Dermis lymphatic vessel endothelial cell (primary cell): ENCODE results near the gene CD74. TPM values are rescaled to one million over a fixed set of nuclear protein-coding genes. Genes with fewer than 3 reads are reported as not detected.

ENCODE experiments used
- total RNA-seq: library from RNA; depleted of rRNA; stranded (reverse); fragments of >200 nt; gene quantifications from 2 replicates; pipeline ENCODE4 v1.2.1, GENCODE V29; 2014

The CD74 gene
- 0.33 and 0.52 TPM in 2 replicates for total RNA-seq

DNA sequence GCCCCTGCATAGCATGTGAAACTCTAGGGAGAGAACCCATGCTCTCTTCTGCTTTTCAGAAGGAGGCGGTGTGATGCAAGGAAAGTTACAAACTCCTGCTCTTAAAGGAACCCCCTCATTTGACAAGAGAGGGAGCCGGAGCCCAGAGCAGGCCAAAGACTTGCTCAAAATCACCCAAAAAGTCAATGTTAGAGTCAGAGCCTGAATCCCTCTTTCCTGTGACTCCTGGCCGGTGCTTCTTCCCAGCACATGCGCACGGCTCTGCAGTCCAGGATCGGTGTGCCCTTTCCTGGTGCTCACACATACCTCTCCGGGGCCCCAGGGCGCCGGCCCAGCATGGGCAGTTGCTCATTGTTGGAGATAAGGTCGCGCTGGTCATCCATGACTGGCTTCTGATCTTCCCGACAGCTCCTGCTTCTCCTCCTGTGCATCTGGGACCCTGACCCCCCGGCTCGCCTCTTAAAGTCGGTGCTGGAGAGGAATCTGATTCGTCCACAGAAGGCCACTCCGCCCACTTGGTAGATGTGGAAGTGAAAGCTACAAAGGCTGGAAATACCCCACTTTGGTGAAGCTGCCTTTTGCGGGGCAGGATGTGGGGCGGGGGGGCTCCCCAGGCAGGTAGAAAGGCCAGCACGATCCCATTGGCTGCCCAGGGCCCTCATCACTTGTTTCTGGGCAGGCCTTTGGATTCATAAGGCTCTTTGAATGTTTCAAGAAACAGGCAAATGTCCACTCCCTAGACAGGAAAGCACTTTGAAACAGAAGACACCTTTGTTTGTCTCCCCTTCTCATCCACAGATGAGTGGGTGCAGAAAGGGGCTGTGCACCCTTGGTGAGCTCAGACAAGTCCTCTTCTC lies at the start of gene CD74:
Gene CD74, minus strand, starts transcription at position 592 of the 857 bp plus-strand sequence. Its CDS starts 161 bp downstream, at position 431.

DNA sequence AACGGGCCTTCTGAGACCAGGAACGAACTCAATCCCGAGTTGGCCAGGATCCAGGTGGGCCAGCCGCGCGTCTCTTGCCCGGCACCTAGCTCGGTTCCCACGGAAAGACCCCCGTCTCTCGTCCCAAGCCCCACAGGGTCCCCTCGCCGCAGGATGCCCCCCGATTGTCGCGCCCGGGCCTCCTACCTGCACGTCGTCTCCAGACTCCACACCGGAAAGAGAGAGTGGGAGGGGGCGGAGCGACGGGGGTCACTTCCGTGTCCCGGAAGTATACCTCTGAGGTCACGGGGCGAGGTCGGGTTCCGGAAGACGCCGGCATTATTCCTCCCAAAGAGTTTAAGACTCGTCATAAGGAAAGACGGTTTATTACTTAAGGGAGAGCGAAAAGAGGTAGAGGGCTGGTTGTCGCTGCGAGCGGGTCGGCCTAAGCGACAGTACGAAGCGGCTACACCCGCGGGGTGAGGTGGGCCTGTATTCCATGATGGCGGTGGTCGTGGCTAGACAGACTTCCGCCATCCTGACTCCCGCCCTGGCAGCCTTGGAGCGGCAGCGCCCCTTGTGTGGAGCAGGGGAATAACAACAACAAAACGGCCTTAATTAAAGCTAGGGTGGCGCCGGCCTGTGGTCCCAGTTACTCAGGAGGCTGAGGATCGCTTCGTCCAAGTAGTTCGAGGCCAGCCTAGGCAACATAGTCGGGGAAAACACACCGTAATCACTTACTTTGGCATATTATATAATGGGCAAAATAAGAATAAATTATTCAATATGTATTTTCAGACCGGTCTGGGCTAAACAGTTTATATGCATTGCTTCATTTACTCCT lies 37.0 kb upstream of the CD74 start, which contains the start of gene RPS14:
Gene RPS14, minus strand, starts transcription at position 223 of the 823 bp plus-strand sequence. CDS start 2,006 bp downstream, outside the sequence.

GRCh38 chr5:150357326-150358260 lies 55.1 kb downstream of the CD74 start, which contains the start of gene TCOF1:
Gene TCOF1 (plus strand): TSS chr5:150357697. CDS start chr5:150357747, 50 bp downstream.

Other genes starting within 250 kb of the CD74 start
- gene CDX1, start 246.1 kb downstream of the CD74 start, total RNA-seq, result under 0.01 TPM in 1 of 2 replicates, not detected in the other
- not detected in 2 replicates for gene SLC6A7, start 222.8 kb downstream of the CD74 start, total RNA-seq
- not detected in 2 replicates for gene CAMK2A, start 123.1 kb downstream of the CD74 start, total RNA-seq
- 0.54 TPM in 1 of 2 replicates, not detected in the other for gene ARSI, start 110.0 kb downstream of the CD74 start, total RNA-seq
- 7.0 and 11.4 TPM in 2 replicates for gene TCOF1, start 55.2 kb downstream of the CD74 start, total RNA-seq
- gene RPS14, start 36.8 kb upstream of the CD74 start, total RNA-seq, result 3,078 and 3,901 TPM in 2 replicates
- gene NDST1, start 95.2 kb upstream of the CD74 start, total RNA-seq, result 20.1 and 21.7 TPM in 2 replicates
- 4.4 and 7.7 TPM in 2 replicates for gene SYNPO, start 227.8 kb upstream of the CD74 start, total RNA-seq
- gene MYOZ3, start 248.3 kb upstream of the CD74 start, total RNA-seq, result 0.33 and 0.34 TPM in 2 replicates